Spleen (tissue), 7 donors: Measurements from ENCODE around the gene PRRT1B.
A peak's percentile ranks its signal among the peaks of the same experiment; 100 is the strongest.

Experiments used
- CTCF ChIP-seq, 11 experiments: fragments of 200-600 bp in 7 of 11; fragments of 450-650 bp in 4 of 11; sonication (generic) in 4 of 11; IDR thresholded peaks in 8 of 11; conservative IDR thresholded peaks in 3 of 11; 1 replicate in 7 of 11; 2 replicates in 4 of 11; pipeline versions ENCODE4 v1.4.0 to v1.8.0; 2016 to 2021; ENCODE audit warnings: antibody characterized with exemption in 11 of 11, inconsistent platforms in 4 of 11, mild to moderate bottlenecking in 1 of 11
- POLR2A ChIP-seq, 3 donors: fragments of 450-650 bp; IDR thresholded peaks; one replicate each; pipeline ENCODE4 v1.5.1; 2017; ENCODE audit warnings: antibody characterized with exemption in 3 of 3, mild to moderate bottlenecking in 1 of 3
- donor health status: DM: no; HTN: no; CAD: no; lungs with moderate emphysema.
- donor health status: DM: no; HTN: no; CAD: no.
- donor health status: DM: no; HTN: no; CAD: no.

- TF ChIP-seq POLR2A (IDR thresholded peaks at IDR 0.05), result no peak
- peak; percentile 78 to 96 (median 91) for TF ChIP-seq CTCF (IDR thresholded peaks at IDR 0.05 in 8 of 11, conservative IDR thresholded peaks at IDR 0.05 in 3 of 11)
Observed at GRCh38 chr9:131590907-131591844, 45.9 kb downstream of the PRRT1B start.
